Measurements from ENCODE around the gene IFNG-AS1.

IFNG-AS1 gene

GRCh38 chr12:67964456-67964855 lies 24.8 kb upstream of the IFNG-AS1 start:
- Histone ChIP-seq H3K4me1 (no peaks in the 10 kb centered on the region), H3K36me3 (ENCODE audit: control insufficient read depth, insufficient read depth, low read length) (no peaks in the 10 kb centered on the region), H3K9me3 (ENCODE audit: control insufficient read depth, low read length) (no peaks in the 10 kb centered on the region), H3K4me3 (ENCODE audit: low read depth, low read length) (no peak overlapping the region), H3K9ac (no peak overlapping the region), H2AFZ (no peak overlapping the region), H3K27ac (no peak overlapping the region), H3K4me2 (ENCODE audit: low read length) (no peak overlapping the region), H3K27me3 (ENCODE audit: control insufficient read depth, insufficient read depth, low read length) (no peaks in the 10 kb centered on the region), H3K79me2 (no peaks in the 10 kb centered on the region)
- no peak for TF ChIP-seq CTCF (IDR thresholded peaks at IDR 0.05)

- no peak for TF ChIP-seq CTCF (IDR thresholded peaks at IDR 0.05)
- Histone ChIP-seq H3K4me1 (no peaks in the 10 kb centered on the region), H3K79me2 (no peaks in the 10 kb centered on the region), H3K9ac (no peak overlapping the region), H2AFZ (no peak overlapping the region), H3K4me3 (ENCODE audit: low read depth, low read length) (no peak overlapping the region), H3K9me3 (ENCODE audit: control insufficient read depth, low read length) (no peaks in the 10 kb centered on the region), H3K4me2 (ENCODE audit: low read length) (no peak overlapping the region), H3K36me3 (ENCODE audit: control insufficient read depth, insufficient read depth, low read length) (no peaks in the 10 kb centered on the region), H3K27me3 (ENCODE audit: control insufficient read depth, insufficient read depth, low read length) (no peaks in the 10 kb centered on the region), H3K27ac (no peak overlapping the region)
Observed at GRCh38 chr12:67966560-67966959, 22.7 kb upstream of the IFNG-AS1 start.

- Histone ChIP-seq H3K36me3 (ENCODE audit: control insufficient read depth, insufficient read depth, low read length) (no peaks in the 10 kb centered on the region), H3K79me2 (no peaks in the 10 kb centered on the region), H3K9me3 (ENCODE audit: control insufficient read depth, low read length) (no peaks in the 10 kb centered on the region), H3K27ac (no peak overlapping the region), H3K9ac (no peak overlapping the region), H3K4me3 (ENCODE audit: low read depth, low read length) (no peak overlapping the region), H3K4me1 (no peaks in the 10 kb centered on the region), H2AFZ (no peak overlapping the region), H3K4me2 (ENCODE audit: low read length) (no peak overlapping the region), H3K27me3 (ENCODE audit: control insufficient read depth, insufficient read depth, low read length) (no peaks in the 10 kb centered on the region)
- no peak for TF ChIP-seq CTCF (IDR thresholded peaks at IDR 0.05)
Observed at GRCh38 chr12:67968321-67968720, 20.9 kb upstream of the IFNG-AS1 start.

- H3K27me3 ChIP-seq (ENCODE audit: control insufficient read depth, insufficient read depth, low read length), result no peaks in the 10 kb centered on the region
- H2AFZ ChIP-seq, result no peak overlapping the region
- no peak overlapping the region for H3K27ac ChIP-seq
- H3K9ac ChIP-seq, result no peak overlapping the region
- no peaks in the 10 kb centered on the region for H3K79me2 ChIP-seq
- H3K9me3 ChIP-seq (ENCODE audit: control insufficient read depth, low read length), result no peaks in the 10 kb centered on the region
- no peak for TF ChIP-seq CTCF (IDR thresholded peaks at IDR 0.05)
- no peaks in the 10 kb centered on the region for H3K4me1 ChIP-seq
- H3K4me2 ChIP-seq (ENCODE audit: low read length), result no peak overlapping the region
- no peak overlapping the region for H3K4me3 ChIP-seq (ENCODE audit: low read depth, low read length)
- H3K36me3 ChIP-seq (ENCODE audit: control insufficient read depth, insufficient read depth, low read length), result no peaks in the 10 kb centered on the region
Observed at GRCh38 chr12:67968725-67969124, 20.5 kb upstream of the IFNG-AS1 start.

DNA sequence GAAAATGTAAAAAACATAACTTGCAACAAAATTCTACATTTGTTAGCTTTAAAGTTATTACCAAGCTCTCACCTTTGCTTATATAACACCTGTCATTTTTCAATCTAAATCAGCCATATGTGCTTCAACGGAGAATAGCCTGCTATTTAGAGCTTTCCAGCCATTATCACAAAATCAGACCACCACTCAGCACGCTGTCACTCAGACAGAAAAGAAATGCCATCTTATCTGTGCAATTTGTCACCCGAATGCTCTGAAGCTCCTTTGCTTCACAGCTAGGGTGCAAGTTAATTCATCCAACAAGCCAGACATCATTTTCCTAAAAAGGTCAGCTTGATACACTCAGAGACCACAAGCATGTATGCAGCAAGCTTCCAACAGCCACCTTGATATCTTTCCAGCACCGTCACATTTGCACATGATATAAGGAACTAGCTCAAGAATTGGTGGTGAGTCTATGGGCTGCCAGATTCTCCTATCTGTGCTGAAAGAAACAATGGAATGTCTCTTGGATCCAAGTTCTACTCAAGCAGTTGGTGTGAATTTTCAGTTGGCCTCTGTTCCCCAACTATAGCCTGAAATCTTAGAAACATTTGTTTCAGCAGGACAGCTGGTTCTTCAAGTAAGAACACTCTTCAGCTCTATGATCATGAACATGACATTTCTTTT lies 20.0 kb upstream of the IFNG-AS1 start:
- Histone ChIP-seq H3K4me3 (ENCODE audit: low read depth, low read length) (no peak overlapping the region), H3K4me1 (no peaks in the 10 kb centered on the region), H3K9ac (no peak overlapping the region), H3K4me2 (ENCODE audit: low read length) (no peak overlapping the region), H3K79me2 (no peaks in the 10 kb centered on the region), H3K36me3 (ENCODE audit: control insufficient read depth, insufficient read depth, low read length) (no peaks in the 10 kb centered on the region), H3K9me3 (ENCODE audit: control insufficient read depth, low read length) (no peaks in the 10 kb centered on the region), H3K27me3 (ENCODE audit: control insufficient read depth, insufficient read depth, low read length) (no peaks in the 10 kb centered on the region), H3K27ac (no peak overlapping the region), H2AFZ (no peak overlapping the region)
- no peak for TF ChIP-seq CTCF (IDR thresholded peaks at IDR 0.05)
